ENCODE measurements around the gene MTHFD1L. TPM values are rescaled to one million over a fixed set of nuclear protein-coding genes. Genes with fewer than 3 reads are reported as not detected.

The MTHFD1L gene
- total and polyA plus RNA-seq, 2 donors (not counting 3 experiments of a cell fraction or from before 2014, with no cell fraction given), result 40.2 to 120 TPM

GRCh38 chr6:151065027-151065815 lies 199.7 kb downstream of the MTHFD1L start:
- Histone ChIP-seq H4K20me1 (replicated peaks; ENCODE audit: control insufficient read depth, extremely low read depth, insufficient read depth, low read length) (no peaks in the 10 kb centered on the region), H3K4me2 (ENCODE audit: insufficient read depth, low read length) (no peak overlapping the region), H3K4me1 (ENCODE audit: control insufficient read depth, extremely low read depth, insufficient read depth, low read length) (peaks cover 66% of the 10 kb centered on the region), H3K9me3 (replicated peaks; ENCODE audit: control insufficient read depth, insufficient read depth, low read length) (no peaks in the 10 kb centered on the region), H3K27ac (ENCODE audit: insufficient read depth, low read depth, low read length) (peak overlapping the region; percentile 32), H3K79me2 (ENCODE audit: control insufficient read depth, insufficient read depth, low read length) (peaks cover 20% of the 10 kb centered on the region), H2AFZ (ENCODE audit: low read depth, low read length) (no peak overlapping the region), H3K27me3 (ENCODE audit: control insufficient read depth in 2 of 2, insufficient read depth in 2 of 2, low read length in 2 of 2) (no peaks in the 10 kb centered on the region), H3K4me3 (replicated peaks in 1 of 3; ENCODE audit: insufficient read depth in 1 of 3, low read depth in 1 of 3, low read length in 3 of 3) (no peak overlapping the region), H3K36me3 (ENCODE audit: control insufficient read depth in 2 of 2, extremely low read depth in 1 of 2, insufficient read depth in 2 of 2, low read length in 2 of 2) (peaks cover 0 to 4% of the 10 kb centered on the region in 2 experiments), H3K9me1 (replicated peaks; ENCODE audit: control insufficient read depth, extremely low read depth, insufficient read depth, low read length) (no peaks in the 10 kb centered on the region), H3K9ac (replicated peaks; ENCODE audit: extremely low read depth, insufficient read depth, low read length) (no peak overlapping the region)
- no TSS peak for BruUV-seq (replicated peaks)
- ChIA-PET CTCF (interaction anchor here (6.7 kb wide), 1 partner anchor 259 kb away, joined by 34 read pairs; no protein-coding TSS in a partner anchor), POLR2A (no interaction called here)
- no peak for TF ChIP-seq POLR2A (IDR thresholded peaks at IDR 0.05; ENCODE audit: low read depth, low read length)
- no peak for TF ChIP-seq GATA2 (IDR thresholded peaks at IDR 0.05; ENCODE audit: insufficient read depth, insufficient read length, low read depth, low read length)
- no peak for TF ChIP-seq EZH2 (IDR thresholded peaks at IDR 0.05; ENCODE audit: borderline replicate concordance, low read depth, low read length, severe bottlenecking)
- TF ChIP-seq MAX (IDR thresholded peaks at IDR 0.05; ENCODE audit: insufficient read depth, insufficient read length), result no peak
- no peak for TF ChIP-seq MYC (IDR thresholded peaks at IDR 0.05; ENCODE audit: low read depth, low read length)
- TF ChIP-seq JUN (IDR thresholded peaks at IDR 0.05; ENCODE audit: borderline replicate concordance, insufficient read depth, insufficient read length, low read depth), result no peak
- TF ChIP-seq POLR2AphosphoS5 (IDR thresholded peaks at IDR 0.05; ENCODE audit: insufficient read depth, low read depth, low read length), result no peak
- TF ChIP-seq CTCF (IDR thresholded peaks at IDR 0.05; ENCODE audit: extremely low read depth in 1 of 2, insufficient read depth in 1 of 2, low read depth in 1 of 2, low read length in 2 of 2), result no peak
- no peak for TF ChIP-seq FOS (IDR thresholded peaks at IDR 0.05; ENCODE audit: borderline replicate concordance, insufficient read depth, low read length)
- DNase-seq (ENCODE audit: low read depth, low spot score), result no peak
- no peak for FAIRE-seq
- dilution Hi-C loops (cut with MboI; ENCODE audit: extremely low pct_ligation_motif_present, low sequenced_read_pairs), result no loop called here
- intact Hi-C loops (cut with micrococcal nuclease), result loop anchor here (5.0 kb wide), 1 partner anchor 183 kb away; no protein-coding TSS in a partner anchor
